ENCODE data around the gene WWOX.

GRCh38 chr16:79112462-79112861 is 1013.0 kb downstream of the WWOX start:
- TF ChIP-seq EZH2 (IDR thresholded peaks at IDR 0.05; ENCODE audit: low read depth) = no peak
- TF ChIP-seq CTCF (conservative IDR thresholded peaks at IDR 0.05) = no peak

Measured in PC-9 (cell line).